Suprapubic skin (tissue), 4 donors: ENCODE results near the gene EFCAB6.

Experiments
- EP300 ChIP-seq: sonication (generic); formaldehyde crosslinking; IDR thresholded peaks from one replicate; pipeline ENCODE4 v1.6.1; 2017; ENCODE audit warnings: antibody characterized with exemption
- POLR2A ChIP-seq, 2 donors: fragments of 450-650 bp; IDR thresholded peaks; one replicate each; pipeline ENCODE4 v1.6.1; 2017; ENCODE audit warnings: antibody characterized with exemption in 2 of 2, mild to moderate bottlenecking in 2 of 2, moderate library complexity in 2 of 2
- POLR2AphosphoS5 ChIP-seq, 3 donors: sonication (generic); formaldehyde crosslinking; IDR thresholded peaks; one replicate each; pipeline ENCODE4 v1.6.1; 2017; ENCODE audit warnings: antibody characterized with exemption in 3 of 3
- TF ChIP-seq, protein P1 (sequence below), 2 donors: fragments of 200-600 bp in 1 of 2; fragments of 450-650 bp in 1 of 2; sonication (generic) in 1 of 2; IDR thresholded peaks; one replicate each; pipeline ENCODE4 v1.5.1; 2016 to 2019; ENCODE audit warnings: antibody characterized with exemption in 2 of 2, mild to moderate bottlenecking in 1 of 2, moderate library complexity in 1 of 2

DNA sequence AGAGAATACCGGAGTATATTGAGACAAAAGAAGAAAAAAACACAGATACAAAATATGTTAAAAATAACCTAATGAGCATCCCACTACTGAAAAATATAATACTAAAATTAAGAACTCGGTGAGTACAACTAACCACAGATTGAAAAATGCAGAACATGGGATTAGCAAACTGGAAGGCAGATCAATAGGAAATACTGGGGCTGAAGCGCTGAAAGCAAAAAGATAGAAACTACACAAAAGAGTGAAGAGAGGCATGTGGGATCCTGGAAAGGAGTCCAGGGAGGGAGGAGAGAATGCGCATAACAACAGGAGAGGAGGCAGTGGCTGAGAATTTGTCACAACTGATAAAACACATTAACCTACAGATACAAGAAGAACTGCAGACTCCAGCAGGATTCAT lies 159.3 kb downstream of the EFCAB6 start:
- TF ChIP-seq POLR2A (IDR thresholded peaks at IDR 0.05) = no peak
- TF ChIP-seq, protein P1, sequence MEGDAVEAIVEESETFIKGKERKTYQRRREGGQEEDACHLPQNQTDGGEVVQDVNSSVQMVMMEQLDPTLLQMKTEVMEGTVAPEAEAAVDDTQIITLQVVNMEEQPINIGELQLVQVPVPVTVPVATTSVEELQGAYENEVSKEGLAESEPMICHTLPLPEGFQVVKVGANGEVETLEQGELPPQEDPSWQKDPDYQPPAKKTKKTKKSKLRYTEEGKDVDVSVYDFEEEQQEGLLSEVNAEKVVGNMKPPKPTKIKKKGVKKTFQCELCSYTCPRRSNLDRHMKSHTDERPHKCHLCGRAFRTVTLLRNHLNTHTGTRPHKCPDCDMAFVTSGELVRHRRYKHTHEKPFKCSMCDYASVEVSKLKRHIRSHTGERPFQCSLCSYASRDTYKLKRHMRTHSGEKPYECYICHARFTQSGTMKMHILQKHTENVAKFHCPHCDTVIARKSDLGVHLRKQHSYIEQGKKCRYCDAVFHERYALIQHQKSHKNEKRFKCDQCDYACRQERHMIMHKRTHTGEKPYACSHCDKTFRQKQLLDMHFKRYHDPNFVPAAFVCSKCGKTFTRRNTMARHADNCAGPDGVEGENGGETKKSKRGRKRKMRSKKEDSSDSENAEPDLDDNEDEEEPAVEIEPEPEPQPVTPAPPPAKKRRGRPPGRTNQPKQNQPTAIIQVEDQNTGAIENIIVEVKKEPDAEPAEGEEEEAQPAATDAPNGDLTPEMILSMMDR (IDR thresholded peaks at IDR 0.05) = no peak
- TF ChIP-seq POLR2AphosphoS5 (IDR thresholded peaks at IDR 0.05) = no peak
- no peak for TF ChIP-seq EP300
